ENCODE results near the gene DPYSL4. TPM values are rescaled to one million over a fixed set of nuclear protein-coding genes. Genes with fewer than 3 reads are reported as not detected.

Gene DPYSL4
- total and polyA plus RNA-seq, 2 of the 13 experiments (the other 11 are each of a cell fraction or from before 2014, with no cell fraction given): 0.84 to 1.2 TPM

DNA sequence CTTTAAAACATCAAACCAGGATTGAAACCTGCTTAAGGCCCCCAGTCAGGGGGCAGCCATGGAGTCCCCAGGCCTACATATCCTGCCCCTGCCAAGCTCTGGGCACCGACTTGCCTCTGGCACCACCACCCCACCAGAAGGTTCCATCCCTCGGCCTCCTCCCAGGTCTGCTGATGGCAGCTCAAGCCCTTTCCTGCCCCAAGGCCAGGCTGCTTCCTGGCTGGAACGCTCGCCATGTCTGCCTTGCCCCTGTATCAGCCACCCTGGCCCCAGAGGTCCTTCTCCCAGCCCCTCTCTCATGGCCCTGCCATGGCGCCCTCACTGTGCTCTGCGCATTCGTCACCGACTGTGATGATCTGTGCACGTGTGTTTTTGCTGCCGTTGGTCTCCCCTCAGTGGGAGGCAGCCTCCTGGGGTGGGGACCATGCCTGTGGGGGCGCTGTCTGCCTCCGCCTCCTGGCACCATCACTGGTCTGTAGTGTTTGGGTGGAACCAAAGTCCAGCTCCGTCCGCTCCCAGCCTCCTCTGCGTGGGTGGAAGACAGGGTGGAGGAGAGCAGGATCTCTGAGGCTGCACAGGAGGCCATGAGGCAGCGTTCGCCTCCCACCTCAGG is 3.2 kb downstream of the DPYSL4 start (continued):
- TF ChIP-seq GABPB1 (CRISPR knock-in tag; IDR thresholded peaks at IDR 0.05): peak; percentile 13; the same call in 1 of the 2 replicates

DNA sequence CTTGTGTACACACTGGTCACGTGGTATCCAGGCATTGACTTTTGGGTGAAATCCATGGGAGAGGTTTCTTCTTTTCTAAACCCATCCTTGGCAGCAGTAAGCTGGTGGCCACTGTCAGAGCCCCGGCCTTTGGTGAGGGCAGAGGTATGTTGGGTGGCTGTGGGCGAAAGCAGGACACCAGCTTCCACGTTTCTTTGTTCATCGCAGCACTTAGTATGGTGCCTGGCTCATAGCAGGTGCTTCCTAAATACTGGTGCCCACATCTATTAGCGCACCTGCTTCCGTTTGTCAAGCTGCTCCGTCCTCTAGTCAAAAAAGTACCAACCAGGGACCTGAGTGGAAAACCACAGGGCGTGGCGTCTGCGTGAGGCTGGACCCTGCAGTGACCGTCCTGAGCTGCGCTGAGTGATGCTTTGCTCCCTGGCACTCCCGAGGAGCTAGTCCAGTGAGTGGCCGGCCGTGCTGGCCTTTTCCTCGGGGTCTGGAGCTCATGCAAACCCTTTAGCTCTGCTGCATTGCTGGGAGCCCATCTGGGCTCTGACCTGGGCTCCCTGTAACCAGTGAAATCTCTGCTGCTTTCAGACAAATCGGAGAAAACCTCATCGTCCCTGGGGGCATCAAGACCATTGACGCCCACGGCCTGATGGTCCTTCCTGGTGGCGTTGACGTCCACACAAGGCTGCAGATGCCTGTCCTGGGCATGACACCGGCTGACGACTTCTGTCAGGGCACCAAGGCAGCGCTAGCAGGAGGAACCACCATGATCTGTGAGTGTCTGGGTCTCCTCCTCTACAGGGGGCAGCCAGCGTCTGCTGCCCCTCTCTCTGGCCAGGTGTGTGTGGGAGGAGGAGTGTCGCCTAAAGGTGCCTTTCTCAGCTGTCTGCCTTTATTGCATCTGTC is 5.6 kb downstream of the DPYSL4 start:
- no peak overlapping the region for H3K4me2 ChIP-seq (ENCODE audit: low read depth, low read length)
- ChIA-PET POLR2A (no interaction called here), CTCF (ENCODE audit: low intra/inter-chr PET ratio, low total read pairs) (no interaction called here)
- no peak for ATAC-seq
- H3K79me2 ChIP-seq (ENCODE audit: insufficient read depth, low read length): no peaks in the 10 kb centered on the region
- no peak for FAIRE-seq
- no peak for TF ChIP-seq GATAD1 (CRISPR knock-in tag; IDR thresholded peaks at IDR 0.05)
- TF ChIP-seq RFXAP (CRISPR knock-in tag; IDR thresholded peaks at IDR 0.05; ENCODE audit: borderline replicate concordance): no peak
- no peak overlapping the region for H3K27ac ChIP-seq (ENCODE audit: extremely low read length, insufficient read depth, low read length)
- no peak overlapping the region for H3K9ac ChIP-seq (ENCODE audit: insufficient read depth, low read depth, low read length)
- H3K4me1 ChIP-seq (ENCODE audit: insufficient read depth, low read length): peaks cover 9% of the 10 kb centered on the region
- WGBS (ENCODE audit: low lambda C conversion rate): 79% methylated on average over 7 of the region's 28 CpGs
- H4K20me1 ChIP-seq (ENCODE audit: insufficient read depth, low read length): peaks cover 13% of the 10 kb centered on the region; the same call in 1 of the 2 replicates
- H3K9me3 ChIP-seq (ENCODE audit: low read length): no peaks in the 10 kb centered on the region
- H3K4me3 ChIP-seq (replicated peaks in 1 of 3; ENCODE audit: insufficient read depth in 1 of 3, low read depth in 2 of 3, low read length in 3 of 3): no peak overlapping the region
- in situ Hi-C loops (cut with HindIII; ENCODE audit: extremely low pct_ligation_motif_present, low pct_unique_long_range_greater_than_20kb) (no loop called here), intact Hi-C loops (cut with micrococcal nuclease; ENCODE audit: unreplicated experiment) (no loop called here)
- no TSS peak for BruUV-seq (replicated peaks)
- H2AFZ ChIP-seq (ENCODE audit: low read length): no peak overlapping the region
- H3K36me3 ChIP-seq (replicated peaks in 1 of 2; ENCODE audit: control insufficient read depth in 1 of 2, insufficient read depth in 2 of 2, low read length in 2 of 2): no peaks in the 10 kb centered on the region
- no peak for DNase-seq (ENCODE audit: low spot score)
- H3K27me3 ChIP-seq (ENCODE audit: control insufficient read depth in 1 of 2, insufficient read depth in 2 of 2, low read length in 2 of 2): peaks cover 6 to 29% of the 10 kb centered on the region in 2 experiments

DNA sequence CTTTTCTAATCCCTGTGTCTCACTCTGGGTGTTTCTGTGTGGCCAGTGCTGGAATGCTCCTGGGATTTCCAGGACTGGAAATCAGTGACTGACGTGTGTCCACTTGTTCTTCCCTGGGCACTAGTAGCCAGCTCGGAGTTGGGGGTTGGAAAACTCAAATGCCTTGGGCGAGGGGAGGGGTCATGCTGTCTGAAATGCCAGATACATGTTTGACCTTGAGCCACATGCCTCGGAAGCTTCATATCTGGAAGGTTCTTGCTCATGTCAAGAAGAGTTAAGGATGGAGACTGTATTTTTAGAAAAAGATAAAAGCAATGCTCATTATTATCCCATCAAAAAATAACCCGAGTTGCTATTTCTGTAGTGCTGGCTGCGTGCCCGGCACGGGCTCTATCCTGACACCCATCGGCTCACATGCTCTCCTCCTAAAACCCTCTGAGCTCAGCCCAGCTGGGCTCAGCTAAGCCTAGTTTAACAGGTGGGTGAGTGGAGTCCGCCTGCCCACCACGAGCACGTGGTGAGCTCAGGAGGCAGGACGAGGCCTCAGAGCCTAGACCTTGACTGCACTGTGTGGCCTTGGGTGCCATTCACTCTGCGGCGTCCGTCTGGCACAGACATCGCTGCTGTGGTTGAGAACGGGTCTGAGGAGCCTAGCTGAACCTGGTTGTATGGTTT is 6.4 kb downstream of the DPYSL4 start:
- H4K20me1 ChIP-seq (ENCODE audit: insufficient read depth, low read length): peaks cover 13% of the 10 kb centered on the region; the same call in 1 of the 2 replicates
- ChIA-PET POLR2A (no interaction called here), CTCF (ENCODE audit: low intra/inter-chr PET ratio, low total read pairs) (no interaction called here)
- H3K36me3 ChIP-seq (replicated peaks in 1 of 2; ENCODE audit: control insufficient read depth in 1 of 2, insufficient read depth in 2 of 2, low read length in 2 of 2): no peaks in the 10 kb centered on the region
- no peak overlapping the region for H3K27ac ChIP-seq (ENCODE audit: extremely low read length, insufficient read depth, low read length)
- H3K4me3 ChIP-seq (replicated peaks in 1 of 3; ENCODE audit: insufficient read depth in 1 of 3, low read depth in 2 of 3, low read length in 3 of 3): no peak overlapping the region
- no TSS peak for BruUV-seq (replicated peaks)
- DNase-seq (ENCODE audit: low spot score) (no peak), ATAC-seq (no peak), FAIRE-seq (no peak)
- H3K27me3 ChIP-seq (ENCODE audit: control insufficient read depth in 1 of 2, insufficient read depth in 2 of 2, low read length in 2 of 2): peaks cover 4 to 21% of the 10 kb centered on the region in 2 experiments
- no peak overlapping the region for H3K4me2 ChIP-seq (ENCODE audit: low read depth, low read length)
- in situ Hi-C loops (cut with HindIII; ENCODE audit: extremely low pct_ligation_motif_present, low pct_unique_long_range_greater_than_20kb) (no loop called here), intact Hi-C loops (cut with micrococcal nuclease; ENCODE audit: unreplicated experiment) (no loop called here)
- H3K4me1 ChIP-seq (ENCODE audit: insufficient read depth, low read length): peaks cover 9% of the 10 kb centered on the region
- no peak overlapping the region for H2AFZ ChIP-seq (ENCODE audit: low read length)
- H3K9ac ChIP-seq (ENCODE audit: insufficient read depth, low read depth, low read length): no peak overlapping the region
- 40% methylated on average over 13 of the region's 18 CpGs for WGBS (ENCODE audit: low lambda C conversion rate)
- no peaks in the 10 kb centered on the region for H3K9me3 ChIP-seq (ENCODE audit: low read length)
- no peaks in the 10 kb centered on the region for H3K79me2 ChIP-seq (ENCODE audit: insufficient read depth, low read length)
- TF ChIP-seq, protein P1, sequence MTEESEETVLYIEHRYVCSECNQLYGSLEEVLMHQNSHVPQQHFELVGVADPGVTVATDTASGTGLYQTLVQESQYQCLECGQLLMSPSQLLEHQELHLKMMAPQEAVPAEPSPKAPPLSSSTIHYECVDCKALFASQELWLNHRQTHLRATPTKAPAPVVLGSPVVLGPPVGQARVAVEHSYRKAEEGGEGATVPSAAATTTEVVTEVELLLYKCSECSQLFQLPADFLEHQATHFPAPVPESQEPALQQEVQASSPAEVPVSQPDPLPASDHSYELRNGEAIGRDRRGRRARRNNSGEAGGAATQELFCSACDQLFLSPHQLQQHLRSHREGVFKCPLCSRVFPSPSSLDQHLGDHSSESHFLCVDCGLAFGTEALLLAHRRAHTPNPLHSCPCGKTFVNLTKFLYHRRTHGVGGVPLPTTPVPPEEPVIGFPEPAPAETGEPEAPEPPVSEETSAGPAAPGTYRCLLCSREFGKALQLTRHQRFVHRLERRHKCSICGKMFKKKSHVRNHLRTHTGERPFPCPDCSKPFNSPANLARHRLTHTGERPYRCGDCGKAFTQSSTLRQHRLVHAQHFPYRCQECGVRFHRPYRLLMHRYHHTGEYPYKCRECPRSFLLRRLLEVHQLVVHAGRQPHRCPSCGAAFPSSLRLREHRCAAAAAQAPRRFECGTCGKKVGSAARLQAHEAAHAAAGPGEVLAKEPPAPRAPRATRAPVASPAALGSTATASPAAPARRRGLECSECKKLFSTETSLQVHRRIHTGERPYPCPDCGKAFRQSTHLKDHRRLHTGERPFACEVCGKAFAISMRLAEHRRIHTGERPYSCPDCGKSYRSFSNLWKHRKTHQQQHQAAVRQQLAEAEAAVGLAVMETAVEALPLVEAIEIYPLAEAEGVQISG (CRISPR knock-in tag; IDR thresholded peaks at IDR 0.05): no peak
- no peak for TF ChIP-seq SOX5 (CRISPR knock-in tag; IDR thresholded peaks at IDR 0.05; ENCODE audit: borderline replicate concordance)
- TF ChIP-seq ZNF253 (CRISPR knock-in tag; IDR thresholded peaks at IDR 0.05; ENCODE audit: borderline replicate concordance): no peak
- TF ChIP-seq ZZZ3 (CRISPR knock-in tag; IDR thresholded peaks at IDR 0.05; ENCODE audit: borderline replicate concordance): no peak
